Measurements from ENCODE around the gene CRB3. TPM values are rescaled to one million over a fixed set of nuclear protein-coding genes. Genes with fewer than 3 reads are reported as not detected.

CRB3 gene
- total RNA-seq, 1 donor from 2014 or later: not detected

DNA sequence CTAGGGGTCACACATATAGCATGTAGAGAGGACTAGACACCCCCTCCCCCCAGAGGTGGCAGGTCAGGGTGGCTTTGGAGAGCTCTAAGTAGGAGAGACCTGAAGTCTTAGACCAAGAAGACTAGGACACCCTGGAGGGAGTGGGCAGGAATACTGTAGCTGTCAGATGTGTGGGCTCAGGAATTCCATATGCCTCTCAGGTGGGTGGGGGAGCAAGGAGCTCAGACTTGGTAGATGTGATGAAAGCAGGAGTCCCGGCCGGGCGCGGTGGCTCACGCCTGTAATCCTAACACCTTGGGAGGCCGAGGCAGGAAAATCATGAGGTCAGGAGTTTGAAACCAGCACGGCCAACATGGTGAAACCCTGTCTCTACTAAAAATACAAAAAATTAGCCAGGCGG is 1.6 kb downstream of the CRB3 start:
- DNase-seq (ENCODE audit: low read depth in 2 of 2): no peak

GRCh38 chr19:6466526-6467248 is 2.6 kb downstream of the CRB3 start:
- no peak for DNase-seq (ENCODE audit: low read depth in 2 of 2)

DNA sequence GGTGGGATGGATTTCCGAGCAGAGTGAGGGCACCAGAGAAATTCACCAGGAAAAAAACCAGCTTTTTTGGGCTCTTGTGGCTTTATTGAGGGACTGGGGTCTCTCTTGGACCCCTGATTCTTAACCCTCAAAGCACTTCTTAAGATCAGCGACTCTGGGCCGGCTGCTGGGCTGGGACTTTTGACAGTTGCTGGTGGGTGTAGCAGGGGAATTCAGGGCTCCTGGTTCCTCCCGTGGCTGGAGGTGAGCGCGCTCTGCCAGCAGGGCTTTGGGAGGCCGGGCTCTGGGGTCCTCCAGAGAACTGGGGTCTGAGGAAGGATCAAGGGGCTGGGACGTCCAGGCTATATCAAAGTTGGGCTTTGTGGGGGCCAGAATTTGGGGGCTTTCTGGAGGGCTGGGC is 3.3 kb downstream of the CRB3 start:
- DNase-seq (ENCODE audit: low read depth in 2 of 2): no peak

GRCh38 chr19:6470173-6470572 is 6.1 kb downstream of the CRB3 start:
- no peak for DNase-seq (ENCODE audit: low read depth in 2 of 2)

- no peak for DNase-seq (ENCODE audit: low read depth in 2 of 2)
Observed at GRCh38 chr19:6471076-6471475, 7.0 kb downstream of the CRB3 start.

- DNase-seq (ENCODE audit: low read depth in 2 of 2): no peak
Observed at GRCh38 chr19:6472713-6473112, 8.6 kb downstream of the CRB3 start.

DNA sequence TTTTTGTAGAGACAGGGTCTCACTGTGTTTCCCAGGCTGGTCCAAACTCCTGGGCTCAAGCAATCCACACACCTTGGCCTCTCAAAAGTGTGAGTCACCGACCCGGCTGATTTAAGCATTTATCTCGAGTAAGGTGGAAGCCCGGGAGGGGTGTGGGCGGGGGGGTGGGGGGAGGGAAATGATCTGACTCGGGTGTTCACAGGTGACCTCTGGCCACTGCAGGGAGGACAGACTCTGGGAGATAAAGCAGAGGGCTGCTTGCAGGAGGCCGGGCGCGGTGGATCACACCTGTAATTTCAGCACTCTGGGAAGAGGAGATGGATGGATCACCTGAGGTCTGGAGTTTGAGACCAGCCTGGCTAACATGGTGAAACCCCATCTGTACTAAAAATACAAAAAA is 9.6 kb downstream of the CRB3 start:
- DNase-seq (ENCODE audit: low read depth in 2 of 2): no peak

GRCh38 chr19:6475321-6476108 is 11.4 kb downstream of the CRB3 start:
- DNase-seq (ENCODE audit: low read depth in 2 of 2): no peak

GRCh38 chr19:6476155-6476895 is 12.3 kb downstream of the CRB3 start:
- peak; percentile 49 to 54 for DNase-seq (ENCODE audit: low read depth in 2 of 2)

DNA sequence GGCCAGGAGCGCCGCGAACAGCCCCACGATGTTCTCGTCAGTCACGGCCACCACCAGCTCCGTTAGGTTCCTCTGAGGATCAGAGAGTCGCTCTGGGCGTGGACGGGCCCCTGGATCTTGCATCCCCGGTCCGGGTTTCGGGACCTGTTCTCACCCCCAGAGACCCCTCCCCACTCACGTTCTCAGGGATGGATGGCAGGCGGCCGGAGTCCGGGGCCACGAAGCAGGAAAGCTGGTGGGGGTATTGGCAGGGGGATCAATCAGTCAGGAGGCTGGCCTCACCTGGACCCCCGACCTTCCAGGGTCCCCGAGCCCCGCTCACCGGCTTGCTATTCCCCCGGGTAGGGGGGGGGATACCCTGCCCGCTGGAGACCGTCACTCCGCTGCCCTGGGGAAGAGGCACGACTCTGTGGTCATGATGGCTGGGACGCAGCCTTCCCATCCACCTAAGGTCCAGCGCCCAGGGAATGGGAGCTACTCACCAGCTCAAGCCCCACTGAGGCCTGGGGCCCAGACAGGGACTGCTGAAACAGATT is 12.9 kb downstream of the CRB3 start:
- DNase-seq (ENCODE audit: low read depth in 2 of 2): no peak

DNA sequence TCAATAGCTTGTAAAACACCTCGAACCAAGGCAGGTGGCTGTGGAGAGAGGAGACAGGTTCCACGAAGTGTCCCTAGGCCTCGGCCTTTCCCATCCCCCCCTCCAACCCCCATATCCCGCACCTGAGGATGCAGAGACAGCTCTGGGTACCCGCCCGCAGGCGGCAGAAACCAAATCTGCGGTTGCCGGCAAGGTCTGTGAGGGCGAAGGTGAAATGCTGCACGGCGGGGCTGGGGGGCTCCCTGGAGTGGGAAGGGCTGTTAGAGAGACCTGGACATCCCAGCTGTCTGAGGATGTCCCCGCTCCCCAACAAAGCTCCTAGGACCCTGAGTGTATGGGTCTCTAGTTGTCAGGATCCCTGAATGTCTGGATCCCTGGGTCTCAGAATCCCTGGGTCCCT is 14.7 kb downstream of the CRB3 start:
- no peak for DNase-seq (ENCODE audit: low read depth in 2 of 2)

- no peak for DNase-seq (ENCODE audit: low read depth in 2 of 2)
Observed at GRCh38 chr19:6479836-6480398, 15.8 kb downstream of the CRB3 start.

GRCh38 chr19:6480848-6481415 is 16.9 kb downstream of the CRB3 start:
- no peak for DNase-seq (ENCODE audit: low read depth in 2 of 2)

DNA sequence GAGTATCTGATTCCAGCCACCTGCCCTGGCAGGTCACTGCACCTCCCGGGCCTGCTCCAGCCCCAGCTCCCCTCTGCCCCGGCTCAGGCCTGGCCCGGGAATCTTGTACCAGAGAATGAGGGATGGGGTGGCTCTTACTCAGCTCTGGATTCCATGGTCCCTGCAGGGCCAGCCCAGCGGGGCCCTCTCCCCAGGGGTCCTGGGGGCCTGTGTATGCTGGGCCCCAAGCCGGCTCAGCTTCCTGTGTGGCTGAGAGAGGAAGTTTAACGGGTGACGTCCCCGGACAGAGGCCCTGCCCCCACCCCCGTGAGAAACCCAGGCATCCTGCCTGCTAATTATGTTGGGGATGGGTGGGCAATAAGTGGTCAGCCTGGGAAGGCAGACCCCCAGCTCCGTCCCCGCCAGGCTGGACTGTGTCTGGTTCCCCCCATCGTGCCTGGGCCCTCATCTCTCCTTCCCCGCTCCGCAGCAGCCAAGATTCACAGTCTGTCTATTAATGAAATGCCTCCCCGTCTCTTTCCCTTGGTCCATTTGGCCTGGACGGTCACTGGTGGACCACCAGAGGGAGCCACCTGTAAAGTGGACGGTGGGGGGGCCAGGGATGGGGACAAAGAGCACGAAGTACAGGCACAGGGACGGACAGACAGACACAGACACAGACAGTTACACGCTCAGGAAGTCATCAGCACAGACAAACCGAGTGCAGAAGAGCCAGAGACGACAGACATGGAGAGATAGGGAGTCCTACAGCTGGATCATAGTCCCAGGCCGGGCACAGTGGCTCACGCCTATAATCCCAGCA is 17.7 kb downstream of the CRB3 start, which contains the start of gene DENND1C:
DENND1C (minus strand) TSS at position 247 of the 802 bp plus-strand sequence; CDS start at position 155, 92 bp downstream.
- DNase-seq (ENCODE audit: low read depth in 2 of 2): peak; percentile 42 to 57

DNA sequence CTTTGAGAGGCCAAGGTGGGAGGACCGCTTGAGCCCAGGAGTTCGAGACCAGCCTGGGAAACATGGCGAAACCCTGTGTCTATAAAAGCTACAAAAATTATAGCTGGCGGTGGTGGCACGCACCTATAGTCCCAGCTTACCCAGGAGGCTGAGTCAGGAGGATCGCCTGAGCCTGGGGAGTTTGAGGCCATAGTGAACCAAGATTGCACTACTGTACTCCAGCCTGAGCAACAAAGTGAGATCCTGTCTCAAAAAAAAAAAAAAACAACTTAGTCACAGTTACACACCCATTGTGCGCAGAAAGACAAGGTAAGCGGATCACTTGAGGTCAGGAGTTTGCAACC is 18.2 kb downstream of the CRB3 start:
- no peak for DNase-seq (ENCODE audit: low read depth in 2 of 2)

DNA sequence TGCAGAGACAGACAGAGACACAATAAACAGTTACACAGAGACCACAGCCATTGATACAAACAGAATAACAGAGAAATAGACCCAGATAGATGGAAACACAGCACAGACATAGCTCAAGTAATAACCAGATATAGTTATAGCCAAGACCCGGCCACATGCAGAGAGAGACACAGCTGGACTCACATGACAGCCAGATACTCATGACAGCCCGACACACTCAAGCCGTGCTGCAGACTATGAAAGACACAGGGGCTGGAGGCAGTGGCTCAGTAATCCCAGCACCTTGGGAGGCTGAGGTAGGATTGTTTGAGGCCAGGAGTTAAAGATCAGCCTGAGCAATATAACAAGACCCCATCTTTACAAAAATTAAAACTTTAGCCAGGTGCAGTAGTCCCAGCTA is 19.2 kb downstream of the CRB3 start:
- DNase-seq (ENCODE audit: low read depth in 2 of 2): no peak

- DNase-seq (ENCODE audit: low read depth in 2 of 2): no peak
Observed at GRCh38 chr19:6484230-6484629, 20.2 kb downstream of the CRB3 start.

- DNase-seq (ENCODE audit: low read depth in 2 of 2): no peak
Observed at GRCh38 chr19:6484831-6485230, 20.8 kb downstream of the CRB3 start.

DNA sequence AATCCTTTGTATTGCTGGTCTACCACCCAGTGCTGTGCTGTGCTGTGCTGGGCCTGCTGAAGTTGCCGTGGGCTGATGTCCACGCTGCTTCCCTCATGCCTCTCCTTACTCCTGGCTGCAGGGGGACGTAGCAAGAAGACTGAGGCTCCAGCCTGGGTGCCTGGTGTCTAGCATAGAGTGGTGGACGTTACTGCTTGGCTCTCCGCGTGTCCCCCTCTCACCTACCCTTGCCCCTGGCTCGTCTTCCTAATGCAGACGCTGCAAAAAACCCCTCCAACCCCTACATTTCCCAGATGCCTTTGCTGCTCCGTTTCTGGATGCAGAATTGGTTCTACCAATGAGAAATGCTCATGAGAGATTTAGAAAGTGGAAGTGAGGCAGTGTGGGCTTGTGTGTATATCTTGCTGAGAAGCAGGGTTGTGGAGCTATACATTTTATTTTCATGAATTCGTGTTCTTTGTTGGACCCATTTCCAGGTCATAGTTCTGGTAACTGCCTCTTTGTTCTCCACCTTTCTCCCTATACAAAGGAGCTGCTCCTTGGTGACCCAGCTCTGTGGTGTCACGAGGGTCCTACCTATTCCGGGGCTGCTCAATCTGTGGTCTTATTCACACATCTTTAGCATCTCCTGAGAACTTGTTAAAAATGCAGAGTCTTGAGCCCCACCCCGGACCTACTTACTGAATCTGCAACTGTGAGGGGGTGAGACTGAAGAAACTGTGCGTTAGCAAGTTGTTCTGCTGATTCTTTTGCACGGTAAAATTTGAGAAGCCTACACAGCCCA is 25.4 kb downstream of the CRB3 start:
- DNase-seq (ENCODE audit: low read depth in 2 of 2): no peak

DNA sequence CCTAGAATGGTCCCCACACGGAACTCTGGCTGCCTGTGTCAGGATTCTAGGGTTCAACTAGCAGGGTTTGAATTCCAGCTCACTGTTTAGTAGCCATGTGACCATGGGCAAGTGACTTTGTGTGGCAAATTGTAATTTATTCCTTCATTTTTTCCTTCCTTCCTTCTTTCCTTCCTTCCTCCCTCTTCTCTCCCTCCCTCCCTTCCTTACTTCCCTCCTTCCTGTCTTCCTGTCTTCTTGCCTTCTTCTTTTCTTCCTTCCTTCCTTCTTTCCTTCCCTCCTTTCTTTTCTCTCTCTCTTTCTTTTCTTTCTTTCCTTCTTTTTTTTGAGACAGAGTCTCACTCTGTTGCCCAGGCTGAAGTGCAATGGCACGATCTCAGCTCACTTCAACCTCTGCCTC is 26.1 kb downstream of the CRB3 start:
- no peak for DNase-seq (ENCODE audit: low read depth in 2 of 2)

All from lung microvascular endothelial cell (primary cell).